ENCODE results near the gene C1QC. TPM values are rescaled to one million over a fixed set of nuclear protein-coding genes. Genes with fewer than 3 reads are reported as not detected.

Gene C1QC
- polyA plus RNA-seq, 4 donors = 17.7 to 181 (median 85.2) TPM

- FAIRE-seq = no peak
- no peak overlapping the region for H3K4me3 ChIP-seq (ENCODE audit: low read depth in 1 of 3, low read length in 3 of 3)
- no peaks in the 10 kb centered on the region for H3K4me1 ChIP-seq (ENCODE audit: control insufficient read depth in 3 of 3, insufficient read depth in 2 of 3, low read depth in 1 of 3, low read length in 2 of 3)
- no peaks in the 10 kb centered on the region for H3K36me3 ChIP-seq (ENCODE audit: control insufficient read depth in 3 of 3, insufficient read depth in 2 of 3, low read depth in 1 of 3, low read length in 3 of 3)
- peaks cover 0 to 34% (median 11%) of the 10 kb centered on the region in 3 donors for H3K27me3 ChIP-seq (ENCODE audit: control insufficient read depth in 3 of 3, insufficient read depth in 3 of 3, low read length in 3 of 3)
- DNase-seq = no peak
- H3K27ac ChIP-seq (ENCODE audit: low read depth in 1 of 3, low read length in 2 of 3) = no peak overlapping the region
- H3K9me3 ChIP-seq (ENCODE audit: control insufficient read depth in 2 of 2, insufficient read depth in 1 of 2, low read depth in 1 of 2, low read length in 1 of 2) = no peaks in the 10 kb centered on the region
- WGBS, 3 donors = 37 to 49% (median 40%) methylated on average over 12 of the region's 12 CpGs
These were observed 30.5 kb upstream of the C1QC start for GRCh38 chr1:22612671-22613571.

GRCh38 chr1:22613572-22613918, 29.9 kb upstream of the C1QC start:
- no peak overlapping the region for H3K4me3 ChIP-seq (ENCODE audit: low read depth in 1 of 3, low read length in 3 of 3)
- DNase-seq (no peak), FAIRE-seq (no peak)
- 58 to 72% (median 60%) methylated on average over 5 of the region's 5 CpGs for WGBS, 3 donors
- H3K36me3 ChIP-seq (ENCODE audit: control insufficient read depth in 3 of 3, insufficient read depth in 2 of 3, low read depth in 1 of 3, low read length in 3 of 3) = no peaks in the 10 kb centered on the region
- no peaks in the 10 kb centered on the region for H3K4me1 ChIP-seq (ENCODE audit: control insufficient read depth in 3 of 3, insufficient read depth in 2 of 3, low read depth in 1 of 3, low read length in 2 of 3)
- no peak overlapping the region for H3K27ac ChIP-seq (ENCODE audit: low read depth in 1 of 3, low read length in 2 of 3)
- H3K27me3 ChIP-seq (ENCODE audit: control insufficient read depth in 3 of 3, insufficient read depth in 3 of 3, low read length in 3 of 3) = peaks cover 0 to 36% (median 16%) of the 10 kb centered on the region in 3 donors
- no peaks in the 10 kb centered on the region for H3K9me3 ChIP-seq (ENCODE audit: control insufficient read depth in 2 of 2, insufficient read depth in 1 of 2, low read depth in 1 of 2, low read length in 1 of 2)

GRCh38 chr1:22613951-22614350, 29.5 kb upstream of the C1QC start:
- Histone ChIP-seq H3K27me3 (ENCODE audit: control insufficient read depth in 3 of 3, insufficient read depth in 3 of 3, low read length in 3 of 3) (peaks cover 0 to 40% (median 17%) of the 10 kb centered on the region in 3 donors), H3K4me3 (ENCODE audit: low read depth in 1 of 3, low read length in 3 of 3) (no peak overlapping the region), H3K9me3 (ENCODE audit: control insufficient read depth in 2 of 2, insufficient read depth in 1 of 2, low read depth in 1 of 2, low read length in 1 of 2) (no peaks in the 10 kb centered on the region), H3K4me1 (ENCODE audit: control insufficient read depth in 3 of 3, insufficient read depth in 2 of 3, low read depth in 1 of 3, low read length in 2 of 3) (no peaks in the 10 kb centered on the region), H3K36me3 (ENCODE audit: control insufficient read depth in 3 of 3, insufficient read depth in 2 of 3, low read depth in 1 of 3, low read length in 3 of 3) (no peaks in the 10 kb centered on the region), H3K27ac (ENCODE audit: low read depth in 1 of 3, low read length in 2 of 3) (no peak overlapping the region)
- 44 to 58% (median 54%) methylated on average over 10 to 12 of the region's 12 CpGs for WGBS, 3 donors
- DNase-seq (no peak), FAIRE-seq (no peak)

GRCh38 chr1:22615886-22616285, 27.5 kb upstream of the C1QC start:
- 55 to 80% (median 68%) methylated on average over 2 of the region's 2 CpGs for WGBS, 3 donors
- Histone ChIP-seq H3K27ac (ENCODE audit: low read depth in 1 of 3, low read length in 2 of 3) (no peak overlapping the region), H3K27me3 (ENCODE audit: control insufficient read depth in 3 of 3, insufficient read depth in 3 of 3, low read length in 3 of 3) (peaks cover 0 to 44% (median 22%) of the 10 kb centered on the region in 3 donors)

GRCh38 chr1:22616571-22616970, 26.9 kb upstream of the C1QC start:
- 45 to 54% (median 53%) methylated on average over 11 of the region's 11 CpGs for WGBS, 3 donors
- H3K4me1 ChIP-seq (ENCODE audit: control insufficient read depth in 3 of 3, insufficient read depth in 2 of 3, low read depth in 1 of 3, low read length in 2 of 3) = no peaks in the 10 kb centered on the region
- H3K9me3 ChIP-seq (ENCODE audit: control insufficient read depth in 2 of 2, insufficient read depth in 1 of 2, low read depth in 1 of 2, low read length in 1 of 2) = no peaks in the 10 kb centered on the region
- no peak overlapping the region for H3K27ac ChIP-seq (ENCODE audit: low read depth in 1 of 3, low read length in 2 of 3)
- peaks cover 0 to 43% (median 22%) of the 10 kb centered on the region in 3 donors for H3K27me3 ChIP-seq (ENCODE audit: control insufficient read depth in 3 of 3, insufficient read depth in 3 of 3, low read length in 3 of 3)
- DNase-seq (no peak), FAIRE-seq (no peak)
- H3K36me3 ChIP-seq (ENCODE audit: control insufficient read depth in 3 of 3, insufficient read depth in 2 of 3, low read depth in 1 of 3, low read length in 3 of 3) = no peaks in the 10 kb centered on the region
- no peak overlapping the region for H3K4me3 ChIP-seq (ENCODE audit: low read depth in 1 of 3, low read length in 3 of 3)

More at GRCh38 chr1:22615886-22616285, 27.5 kb upstream of the C1QC start:
- no peak for DNase-seq
- H3K4me3 ChIP-seq (ENCODE audit: low read depth in 1 of 3, low read length in 3 of 3) = no peak overlapping the region
- H3K36me3 ChIP-seq (ENCODE audit: control insufficient read depth in 3 of 3, insufficient read depth in 2 of 3, low read depth in 1 of 3, low read length in 3 of 3) = no peaks in the 10 kb centered on the region
- H3K9me3 ChIP-seq (ENCODE audit: control insufficient read depth in 2 of 2, insufficient read depth in 1 of 2, low read depth in 1 of 2, low read length in 1 of 2) = no peaks in the 10 kb centered on the region
- no peak for FAIRE-seq
- H3K4me1 ChIP-seq (ENCODE audit: control insufficient read depth in 3 of 3, insufficient read depth in 2 of 3, low read depth in 1 of 3, low read length in 2 of 3) = no peaks in the 10 kb centered on the region

GRCh38 chr1:22618056-22618455, 25.4 kb upstream of the C1QC start:
- no peaks in the 10 kb centered on the region for H3K4me1 ChIP-seq (ENCODE audit: control insufficient read depth in 3 of 3, insufficient read depth in 2 of 3, low read depth in 1 of 3, low read length in 2 of 3)
- 38 to 42% (median 41%) methylated on average over 16 of the region's 16 CpGs for WGBS, 3 donors
- FAIRE-seq (no peak), DNase-seq (no peak)
- no peak overlapping the region for H3K4me3 ChIP-seq (ENCODE audit: low read depth in 1 of 3, low read length in 3 of 3)
- peaks cover 0 to 43% (median 19%) of the 10 kb centered on the region in 3 donors for H3K27me3 ChIP-seq (ENCODE audit: control insufficient read depth in 3 of 3, insufficient read depth in 3 of 3, low read length in 3 of 3)
- no peak overlapping the region for H3K27ac ChIP-seq (ENCODE audit: low read depth in 1 of 3, low read length in 2 of 3)
- H3K36me3 ChIP-seq (ENCODE audit: control insufficient read depth in 3 of 3, insufficient read depth in 2 of 3, low read depth in 1 of 3, low read length in 3 of 3) = no peaks in the 10 kb centered on the region
- no peaks in the 10 kb centered on the region for H3K9me3 ChIP-seq (ENCODE audit: control insufficient read depth in 2 of 2, insufficient read depth in 1 of 2, low read depth in 1 of 2, low read length in 1 of 2)

- Histone ChIP-seq H3K36me3 (ENCODE audit: control insufficient read depth in 3 of 3, insufficient read depth in 2 of 3, low read depth in 1 of 3, low read length in 3 of 3) (no peaks in the 10 kb centered on the region), H3K27ac (ENCODE audit: low read depth in 1 of 3, low read length in 2 of 3) (no peak overlapping the region), H3K4me1 (ENCODE audit: control insufficient read depth in 3 of 3, insufficient read depth in 2 of 3, low read depth in 1 of 3, low read length in 2 of 3) (no peaks in the 10 kb centered on the region), H3K27me3 (ENCODE audit: control insufficient read depth in 3 of 3, insufficient read depth in 3 of 3, low read length in 3 of 3) (peaks cover 0 to 40% (median 19%) of the 10 kb centered on the region in 3 donors), H3K4me3 (ENCODE audit: low read depth in 1 of 3, low read length in 3 of 3) (no peak overlapping the region), H3K9me3 (ENCODE audit: control insufficient read depth in 2 of 2, insufficient read depth in 1 of 2, low read depth in 1 of 2, low read length in 1 of 2) (no peaks in the 10 kb centered on the region)
- FAIRE-seq (no peak), DNase-seq (no peak)
- WGBS, 3 donors = 68 to 72% (median 72%) methylated on average over 7 of the region's 7 CpGs
These were observed 24.2 kb upstream of the C1QC start for GRCh38 chr1:22619252-22619651.

- no peak overlapping the region for H3K4me3 ChIP-seq (ENCODE audit: low read depth in 1 of 3, low read length in 3 of 3)
- 38 to 55% (median 44%) methylated on average over 11 to 12 of the region's 12 CpGs for WGBS, 3 donors
- FAIRE-seq (no peak), DNase-seq (no peak)
- no peaks in the 10 kb centered on the region for H3K36me3 ChIP-seq (ENCODE audit: control insufficient read depth in 3 of 3, insufficient read depth in 2 of 3, low read depth in 1 of 3, low read length in 3 of 3)
- H3K9me3 ChIP-seq (ENCODE audit: control insufficient read depth in 2 of 2, insufficient read depth in 1 of 2, low read depth in 1 of 2, low read length in 1 of 2) = no peaks in the 10 kb centered on the region
- H3K27me3 ChIP-seq (ENCODE audit: control insufficient read depth in 3 of 3, insufficient read depth in 3 of 3, low read length in 3 of 3) = peaks cover 0 to 38% (median 19%) of the 10 kb centered on the region in 3 donors
- H3K27ac ChIP-seq (ENCODE audit: low read depth in 1 of 3, low read length in 2 of 3) = no peak overlapping the region
- no peaks in the 10 kb centered on the region for H3K4me1 ChIP-seq (ENCODE audit: control insufficient read depth in 3 of 3, insufficient read depth in 2 of 3, low read depth in 1 of 3, low read length in 2 of 3)
These were observed 23.6 kb upstream of the C1QC start for GRCh38 chr1:22619798-22620197.

All from small intestine (tissue), 7 donors.